NCI-H774 (cell line): ENCODE data around the gene MUSK.
"Not testable (repeated sequence)": the region's sequence is repeated elsewhere in the genome, so short reads cannot be mapped to it uniquely, and the experiment has no call there.

ENCODE experiments used
- DNase-seq: peaks from one replicate; lab custom pipeline; 2025; lab: John Stamatoyannopoulos, UW

Gene MUSK

GRCh38 chr9:110810262-110810976, 141.8 kb downstream of the MUSK start:
- no peak for DNase-seq

- no peak for DNase-seq
Observed at GRCh38 chr9:110812886-110813285, 144.3 kb downstream of the MUSK start.

GRCh38 chr9:110814159-110814558, 145.6 kb downstream of the MUSK start:
- DNase-seq = no peak

- DNase-seq = no peak
Observed at GRCh38 chr9:110815361-110815760, 146.8 kb downstream of the MUSK start.

- DNase-seq = no peak
Observed at GRCh38 chr9:110820381-110820780, 151.8 kb downstream of the MUSK start.

DNA sequence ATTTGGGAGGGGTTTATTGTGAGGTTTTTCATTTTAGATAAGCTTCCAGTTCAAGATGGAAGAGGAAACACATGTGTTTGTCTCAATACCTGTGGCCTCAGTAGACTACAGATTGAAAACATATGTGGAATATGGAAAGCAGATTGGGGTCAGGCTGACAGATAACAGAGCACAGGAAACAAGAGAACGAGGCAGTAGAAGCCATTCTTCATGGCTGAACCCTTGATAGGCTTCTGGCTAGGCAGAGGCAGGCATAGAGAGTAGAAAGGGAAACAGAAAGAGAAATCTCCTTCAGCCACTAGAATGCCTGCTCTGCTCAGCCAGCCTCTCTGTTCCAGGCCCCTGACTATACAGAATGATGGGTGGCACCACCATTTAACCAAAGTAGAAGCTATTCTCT, 152.5 kb downstream of the MUSK start:
- DNase-seq = no peak

DNA sequence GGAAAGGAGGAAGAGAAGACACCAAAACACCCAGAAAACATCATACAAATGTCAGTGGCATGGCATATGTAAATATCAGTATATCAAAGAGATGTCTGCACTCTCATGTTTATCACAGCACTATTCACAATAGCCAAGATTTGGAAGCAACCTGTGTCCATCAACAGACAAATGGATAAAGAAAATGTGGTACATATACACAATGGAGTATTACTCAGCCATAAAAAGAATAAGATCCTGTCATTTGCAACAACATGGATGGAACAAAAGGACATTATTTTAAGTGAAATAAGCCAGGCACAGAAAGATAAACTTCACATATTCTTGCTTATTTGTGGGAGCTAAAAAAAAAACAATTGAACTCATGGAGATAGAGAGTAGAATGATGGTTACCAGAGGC, 156.5 kb downstream of the MUSK start:
- not testable (repeated sequence) for DNase-seq

DNA sequence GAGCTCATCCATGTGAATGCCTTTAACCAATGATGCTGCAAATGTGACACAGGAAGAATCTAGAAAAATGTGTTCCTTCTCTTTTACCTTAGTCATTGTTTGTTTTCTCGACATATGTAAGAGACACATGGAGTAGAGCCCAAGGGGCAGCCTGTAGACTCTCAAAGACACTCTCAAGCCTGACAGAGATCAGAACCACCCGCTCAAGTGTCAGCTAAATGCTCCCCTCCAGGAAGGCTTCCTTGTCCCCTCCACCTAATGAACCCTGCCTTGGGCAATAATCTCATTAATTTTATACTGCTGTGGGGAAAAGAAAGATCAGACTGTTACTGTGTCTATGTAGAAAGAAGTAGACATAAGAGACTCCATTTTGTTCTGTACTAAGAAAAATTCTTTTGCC, 157.4 kb downstream of the MUSK start:
- no peak for DNase-seq

GRCh38 chr9:110826400-110826799, 157.8 kb downstream of the MUSK start:
- DNase-seq = not testable (repeated sequence)

DNA sequence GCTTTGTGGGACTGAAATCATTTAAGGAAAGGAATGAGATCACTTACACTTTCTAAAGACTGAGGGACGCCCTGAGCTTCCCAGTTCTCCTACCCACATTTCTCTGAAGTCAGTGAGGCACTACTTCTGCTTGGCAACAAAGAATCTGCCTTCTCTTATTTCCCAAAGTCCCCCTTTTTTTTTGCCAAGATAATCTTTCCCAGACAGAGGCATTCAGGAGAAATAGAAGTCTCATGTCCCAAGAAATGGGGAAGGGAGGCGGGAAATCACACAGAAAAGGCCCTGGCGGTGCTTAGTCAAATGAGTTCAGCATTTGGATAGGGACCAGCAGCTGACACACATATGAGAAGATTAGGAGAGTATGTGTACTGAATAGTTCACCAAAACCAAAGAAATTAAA, 159.7 kb downstream of the MUSK start:
- DNase-seq = no peak

DNA sequence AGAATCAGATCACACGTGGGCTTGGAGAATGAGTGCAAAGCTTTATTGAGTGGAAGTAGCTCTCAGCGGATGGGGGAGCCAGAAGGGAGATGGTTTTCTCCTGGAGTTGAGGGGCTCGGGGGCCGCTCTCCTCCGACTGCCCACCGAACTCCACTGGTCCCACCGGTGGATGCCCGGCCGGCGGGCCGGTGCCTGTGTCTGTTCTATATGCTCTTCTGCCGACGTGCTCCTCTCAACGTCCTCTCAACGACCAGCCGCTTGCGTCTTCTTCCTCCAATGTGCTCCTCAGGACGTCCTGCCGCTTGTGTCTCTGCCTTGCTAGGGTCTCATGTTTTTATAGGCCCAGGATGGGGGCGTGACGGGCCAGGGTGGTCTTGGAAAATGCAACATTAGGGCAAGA, 161.9 kb downstream of the MUSK start:
- DNase-seq = no peak

GRCh38 chr9:110832926-110833325, 164.3 kb downstream of the MUSK start:
- no peak for DNase-seq

DNA sequence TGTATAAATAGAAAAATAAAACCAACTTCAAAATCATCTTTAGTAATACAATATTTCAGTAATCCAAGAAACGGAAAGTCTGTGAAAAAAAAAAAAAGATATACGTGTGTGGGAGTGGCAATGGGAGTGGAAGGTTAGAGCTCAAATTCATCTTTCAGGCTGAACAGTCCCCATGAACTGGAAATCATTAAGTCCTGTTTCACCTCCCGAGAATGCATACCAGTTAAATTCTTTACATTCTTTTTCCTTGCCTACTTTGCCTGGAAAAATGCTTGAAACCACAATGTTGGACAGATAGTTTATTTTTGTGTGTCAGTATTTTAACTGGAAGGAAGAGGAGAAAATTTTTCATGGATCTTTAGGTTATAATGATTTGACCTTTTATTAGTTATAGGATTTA, 166.8 kb downstream of the MUSK start:
- no peak for DNase-seq

DNA sequence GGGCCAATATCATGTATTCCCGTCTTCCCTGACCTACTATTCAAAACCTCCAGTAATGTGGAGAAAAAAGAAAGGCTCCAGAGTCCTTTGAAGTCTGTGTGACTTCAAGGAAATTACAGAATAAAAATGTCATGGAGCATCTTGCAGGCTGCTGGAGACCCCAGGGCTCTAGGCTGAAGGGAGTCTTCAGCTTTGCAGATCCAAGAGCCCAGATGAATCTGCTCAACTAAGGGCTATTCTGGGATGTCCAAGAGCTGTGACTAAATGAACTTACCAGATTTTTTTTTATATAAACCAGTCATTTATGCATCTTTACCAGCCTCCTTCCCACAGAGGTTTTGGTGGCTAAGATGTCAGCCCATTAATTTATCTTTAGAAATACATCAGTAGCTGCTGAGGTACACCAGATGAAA, 167.3 kb downstream of the MUSK start:
- DNase-seq = no peak

- no peak for DNase-seq
Observed at GRCh38 chr9:110837401-110838005, 168.9 kb downstream of the MUSK start.

GRCh38 chr9:110842169-110842568, 173.6 kb downstream of the MUSK start:
- DNase-seq = no peak

GRCh38 chr9:110842986-110843385, 174.4 kb downstream of the MUSK start:
- no peak for DNase-seq

DNA sequence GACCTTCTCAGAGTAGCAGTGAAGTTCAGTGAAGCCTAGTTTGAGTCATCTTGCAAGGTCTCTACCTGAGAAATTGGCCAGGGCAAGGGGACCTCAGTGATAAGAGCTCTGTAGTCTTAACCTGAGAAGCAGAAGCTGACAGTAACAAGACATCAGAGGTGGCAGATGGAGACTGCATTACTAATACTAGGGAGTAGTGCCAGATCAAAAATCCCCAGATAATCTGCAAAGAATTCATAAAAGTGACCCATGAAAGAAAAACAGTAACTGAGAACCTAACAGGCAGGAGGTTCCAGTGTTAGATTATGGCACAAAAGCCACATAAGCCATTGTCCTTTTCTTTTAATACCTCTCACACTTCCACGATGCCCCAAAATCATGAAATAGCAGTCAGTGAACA, 175.5 kb downstream of the MUSK start:
- no peak for DNase-seq

- DNase-seq = no peak
Observed at GRCh38 chr9:110846215-110846614, 177.6 kb downstream of the MUSK start.

DNA sequence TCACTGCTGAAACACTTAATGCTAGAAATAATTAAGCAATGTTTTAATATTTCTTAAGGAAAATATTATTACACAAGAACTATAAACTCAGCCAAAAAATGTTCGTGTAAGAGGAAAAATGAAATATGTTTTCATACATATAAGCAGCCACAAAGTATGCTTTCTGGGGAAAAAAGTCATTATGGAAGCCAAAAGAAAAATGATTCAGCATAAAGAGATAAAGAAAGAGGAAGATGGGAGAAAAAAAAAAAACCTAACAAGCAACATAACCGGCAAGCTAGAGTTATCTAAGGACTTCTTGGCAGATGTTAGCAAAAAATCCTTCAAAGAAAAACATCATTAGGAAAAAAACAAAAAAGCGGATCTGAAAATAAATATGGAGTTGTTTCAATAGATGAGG, 179.1 kb downstream of the MUSK start:
- DNase-seq = no peak

DNA sequence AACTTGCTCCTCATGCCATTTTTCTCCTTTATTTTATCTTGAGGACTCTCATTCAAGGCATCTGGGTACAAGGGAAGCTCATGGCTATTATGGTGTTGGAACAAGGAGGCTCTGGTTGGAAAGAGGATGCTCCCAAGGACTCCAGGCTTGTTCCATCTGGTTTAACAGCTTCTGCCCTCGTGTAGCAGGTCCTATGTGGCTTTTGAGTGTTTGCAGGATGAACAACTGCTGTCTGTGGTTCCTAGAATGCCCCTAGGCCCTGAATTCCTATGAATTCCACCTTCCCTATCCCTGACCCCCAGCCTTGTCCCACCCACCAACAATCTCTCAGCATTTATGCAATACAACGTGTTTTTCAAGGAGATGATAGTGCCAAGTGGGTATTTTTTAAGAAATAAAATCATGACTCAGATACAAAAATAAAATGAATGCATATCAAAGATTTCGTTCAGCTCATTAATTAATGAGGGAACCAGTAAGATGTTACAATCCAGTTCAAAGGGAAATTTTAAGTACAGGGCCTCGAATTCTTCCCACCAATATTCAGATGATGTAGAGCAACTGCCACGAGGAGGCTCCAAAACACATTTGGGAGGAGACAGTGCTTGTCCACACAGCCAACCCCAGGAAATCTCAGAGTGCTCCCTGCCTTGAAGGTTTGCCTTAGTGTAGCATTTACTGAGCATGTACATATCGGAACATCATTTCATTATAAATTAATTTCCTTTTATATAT, 182.0 kb downstream of the MUSK start:
- no peak for DNase-seq
